Hindlimb muscle (tissue), 1 donor: Measurements from ENCODE around the gene SEL1L. TPM values are rescaled to one million over a fixed set of nuclear protein-coding genes. Genes with fewer than 3 reads are reported as not detected.
"Not testable (repeated sequence)": the region's sequence is repeated elsewhere in the genome, so short reads cannot be mapped to it uniquely, and the experiment has no call there.

Experiments used
- DNase-seq: peaks from one replicate; pipeline ENCODE4 v3.0.0-alpha.2; 2013
- polyA plus RNA-seq: library from polyadenylated mRNA; unstranded; fragments of 120-200 nt; gene quantifications from one replicate; pipeline ENCODE4 v1.2.1, GENCODE V29; 2013; ENCODE audit not compliant: insufficient read length

Gene SEL1L
- polyA plus RNA-seq, 1 donor, result 32.6 TPM

- DNase-seq, result no peak
These were observed 87.2 kb downstream of the SEL1L start for GRCh38 chr14:81446279-81447007.

DNA sequence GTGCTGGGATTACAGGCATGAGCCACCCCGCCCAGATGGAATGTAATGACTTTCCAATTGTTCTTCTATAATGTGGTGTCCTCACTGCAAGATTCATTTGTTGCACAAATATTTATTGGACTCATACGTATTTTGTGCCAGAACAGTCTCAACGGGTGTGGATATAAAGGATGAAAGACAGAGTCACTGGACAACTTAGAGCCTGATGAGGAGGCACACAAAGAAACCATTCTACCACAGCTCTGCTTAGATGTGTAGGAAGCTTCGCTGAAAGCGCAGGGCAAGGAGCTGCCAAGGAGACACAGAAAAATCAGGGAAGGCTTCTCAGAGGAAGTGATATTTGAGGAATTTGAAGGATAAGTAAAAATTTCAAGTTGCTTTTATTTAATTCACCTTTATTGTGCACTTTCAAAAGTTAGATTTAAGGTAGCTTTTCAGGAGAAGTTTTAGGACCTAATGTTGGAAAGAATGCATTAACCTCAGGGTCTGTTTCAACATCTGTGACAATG, 92.0 kb downstream of the SEL1L start:
- no peak for DNase-seq

GRCh38 chr14:81440041-81440440, 93.6 kb downstream of the SEL1L start:
- no peak for DNase-seq

DNA sequence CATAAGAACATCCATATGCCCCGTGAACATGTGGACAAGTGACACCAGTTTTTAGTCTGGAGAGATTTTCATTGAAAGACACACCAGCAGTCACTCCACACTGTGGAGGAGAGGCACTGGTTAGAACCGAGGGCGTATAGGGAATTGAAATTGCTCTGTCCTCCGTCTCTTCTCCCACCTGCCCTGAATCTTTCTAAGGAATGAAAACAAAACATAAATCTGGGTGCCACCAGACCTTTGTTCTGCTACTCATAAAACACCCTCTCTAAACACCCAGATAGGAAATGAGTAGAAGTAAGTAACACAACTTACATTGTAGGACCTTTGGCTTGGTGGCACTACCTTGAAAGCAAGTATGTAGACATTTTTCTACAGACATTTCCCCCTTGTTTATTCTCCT, 96.4 kb downstream of the SEL1L start:
- DNase-seq, result no peak

DNA sequence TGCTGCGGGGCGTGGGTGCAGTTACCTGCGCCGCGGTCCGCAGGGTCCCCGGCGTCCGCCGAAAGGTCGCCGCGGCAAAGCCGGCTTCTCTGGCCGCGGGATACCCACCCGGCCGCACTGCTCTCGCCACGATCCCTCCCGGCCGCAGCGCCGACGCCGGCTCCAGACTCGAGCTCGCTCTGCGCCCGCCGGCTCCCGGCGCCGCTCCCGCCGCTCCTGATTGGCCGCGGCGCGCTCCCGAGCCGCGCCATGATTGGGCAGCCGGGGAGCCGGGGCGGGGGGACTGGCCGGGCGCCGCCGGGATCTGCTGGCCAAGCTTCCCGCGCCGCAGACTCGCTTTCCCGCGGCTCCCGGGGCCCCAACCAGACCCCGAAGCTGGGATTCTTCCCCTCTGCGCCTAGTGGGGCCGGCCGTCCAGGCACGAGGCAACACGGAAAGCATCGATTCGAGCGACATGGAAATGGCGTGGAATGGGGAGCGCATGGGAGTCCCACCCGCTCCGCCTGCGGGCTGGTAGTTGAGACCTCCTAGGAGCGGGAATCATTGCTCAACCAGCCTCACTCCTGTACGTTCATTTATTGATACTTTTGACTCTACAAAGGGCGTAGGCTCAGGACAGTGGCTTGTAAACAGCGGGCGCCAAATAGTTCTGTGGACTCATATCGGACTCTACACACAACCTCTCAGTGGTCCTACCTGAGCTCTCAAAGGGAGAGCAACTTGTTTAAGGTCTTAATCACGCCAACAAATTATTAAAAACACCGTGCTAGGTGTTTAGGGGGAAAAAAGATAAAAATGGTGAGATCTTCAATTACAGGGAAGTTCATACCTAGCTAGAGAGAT, 97.1 kb downstream of the SEL1L start:
- peak; percentile 89 for DNase-seq

DNA sequence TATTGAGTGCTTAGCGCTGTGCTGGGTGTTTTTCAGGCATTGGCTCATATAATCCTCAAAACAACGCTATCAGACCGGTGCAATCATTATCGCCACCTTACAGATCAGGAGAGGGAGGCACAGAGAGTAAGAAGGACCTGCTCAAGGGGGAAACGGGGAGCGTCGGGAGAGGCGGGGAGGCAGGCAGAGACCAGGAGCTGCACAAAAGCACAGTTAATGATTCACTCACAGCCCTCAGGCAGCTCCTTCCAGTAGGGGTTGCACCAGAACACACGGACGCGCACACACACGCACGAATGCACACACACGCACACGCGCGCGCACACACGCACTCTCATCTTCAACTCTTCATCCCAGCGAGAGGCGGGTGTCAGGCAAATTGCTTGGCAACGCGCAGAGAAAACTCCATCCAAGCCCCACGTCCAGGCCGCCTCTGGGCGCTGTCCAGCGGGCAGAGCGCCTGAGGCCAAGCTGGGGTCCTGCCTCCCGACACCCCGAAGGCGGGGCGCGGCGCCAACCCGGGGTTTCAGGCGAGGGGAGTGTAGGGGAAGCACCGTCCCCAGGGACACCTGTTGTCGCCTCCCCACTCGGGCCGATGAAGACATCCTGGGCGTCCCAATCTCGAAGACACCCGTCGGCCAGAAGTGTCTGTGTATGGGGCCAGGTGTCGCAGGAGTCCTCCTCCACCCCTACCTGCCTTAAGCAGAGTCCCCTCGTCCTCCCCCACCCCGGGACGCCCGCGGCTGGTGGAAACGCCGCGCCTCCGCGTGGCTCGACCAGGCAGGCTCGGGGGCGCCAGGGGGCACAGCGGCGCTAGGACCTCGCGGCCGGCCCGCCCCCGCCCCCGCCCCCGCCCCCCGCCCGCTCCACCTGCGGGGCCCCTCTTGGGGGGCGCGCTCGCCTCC, 98.0 kb downstream of the SEL1L start:
- DNase-seq, result peak; percentile 66

GRCh38 chr14:81435048-81435390, 98.6 kb downstream of the SEL1L start:
- no peak for DNase-seq

- no peak for DNase-seq
These were observed 99.4 kb downstream of the SEL1L start for GRCh38 chr14:81434230-81434629.

- DNase-seq, result no peak
These were observed 100.3 kb downstream of the SEL1L start for GRCh38 chr14:81433378-81433777.

DNA sequence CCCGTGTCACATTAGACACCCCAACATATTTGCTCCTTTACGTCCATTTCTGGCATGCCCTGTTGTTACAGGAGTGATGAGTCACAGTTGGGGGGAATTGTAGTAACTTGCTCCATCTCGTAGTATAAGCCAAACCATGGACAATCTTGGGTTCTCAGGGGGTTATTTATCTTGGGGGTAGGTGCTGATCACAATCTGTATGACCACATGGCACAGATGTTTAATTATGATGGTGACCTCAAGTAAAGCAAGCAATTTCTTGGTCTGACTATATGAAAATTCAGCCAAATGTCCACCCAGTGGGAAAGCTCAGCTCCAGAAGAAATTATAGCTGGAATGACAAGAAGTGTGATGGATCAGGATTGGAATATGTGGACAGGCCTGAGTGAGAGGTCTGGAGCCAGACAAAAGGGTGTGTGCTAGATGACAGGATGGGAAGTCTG, 101.4 kb downstream of the SEL1L start:
- peak; percentile 25 for DNase-seq

GRCh38 chr14:81430235-81430634, 103.4 kb downstream of the SEL1L start:
- no peak for DNase-seq

DNA sequence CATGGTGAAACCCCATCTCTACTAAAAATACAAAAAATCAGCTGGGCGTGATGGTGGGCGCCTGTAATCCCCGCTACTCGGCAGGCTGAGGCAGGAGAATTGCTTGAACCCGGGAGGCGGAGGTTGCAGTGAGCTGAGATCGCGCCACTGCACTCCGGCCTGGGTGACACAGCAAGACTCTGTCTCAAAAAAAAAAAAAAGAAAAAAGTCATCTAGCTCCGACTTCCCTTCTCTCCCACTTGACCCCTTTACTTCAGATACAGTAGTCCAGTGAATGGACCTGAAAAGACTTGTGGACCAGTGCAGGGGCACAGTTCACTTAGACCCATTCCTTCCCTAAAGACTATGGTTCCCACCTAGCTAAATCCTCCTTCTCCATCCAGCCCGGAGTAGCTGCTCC, 103.9 kb downstream of the SEL1L start:
- not testable (repeated sequence) for DNase-seq

DNA sequence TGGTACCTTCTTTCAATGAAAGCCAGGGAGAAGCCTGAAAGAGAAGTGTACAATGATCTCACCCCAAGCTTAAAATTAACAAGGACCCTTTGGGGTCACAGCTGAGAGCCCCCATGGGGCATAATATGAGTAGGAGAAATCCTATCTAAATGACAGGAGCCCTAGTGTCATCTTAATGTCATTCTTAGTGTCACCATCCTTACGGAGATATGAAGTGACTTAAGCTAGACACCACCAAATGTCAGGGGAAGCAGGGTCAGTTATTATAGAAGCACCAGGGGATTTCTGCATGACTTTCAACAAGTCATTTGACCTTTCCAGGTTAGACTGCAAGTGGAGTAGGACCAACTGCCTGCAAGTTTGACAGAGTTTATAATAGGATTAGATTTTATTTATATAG, 104.6 kb downstream of the SEL1L start:
- no peak for DNase-seq

GRCh38 chr14:81427348-81428058, 106.2 kb downstream of the SEL1L start:
- DNase-seq, result peak; percentile 44

DNA sequence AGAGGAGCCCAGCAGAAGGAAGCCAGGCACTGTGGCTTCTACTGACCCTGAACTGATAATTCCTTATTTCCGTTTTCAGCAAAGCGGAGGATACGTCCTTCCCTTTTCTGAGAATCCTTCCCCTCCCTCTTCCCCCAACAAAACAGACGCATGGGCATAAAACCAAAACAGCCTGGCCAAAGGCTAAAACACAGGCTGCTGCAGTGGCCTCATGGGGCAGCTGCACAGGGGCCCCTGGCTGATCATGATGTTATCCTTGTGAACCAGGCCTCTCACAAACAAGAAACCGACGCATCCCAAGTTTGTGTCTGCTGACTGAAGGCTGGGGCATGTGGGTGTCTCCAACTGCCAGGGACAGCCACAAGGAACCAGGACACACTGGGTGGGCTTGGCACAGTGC, 110.1 kb downstream of the SEL1L start:
- DNase-seq, result peak; percentile 52

Other genes starting within 250 kb of the SEL1L start
- 20.5 TPM for gene STON2, start 133.5 kb downstream of the SEL1L start, polyA plus RNA-seq